DND-41 (cell line): ENCODE measurements around the gene TMC2.
"Not testable (repeated sequence)": the region's sequence is repeated elsewhere in the genome, so short reads cannot be mapped to it uniquely, and the experiment has no call there.

Experiments
- ATAC-seq: fragments of 200-7000 bp; cut with Tn5 transposase; 3 replicates; pipeline ENCODE4 v1.9.1; 2021; ENCODE audit warnings: low read depth; ENCODE audit not compliant: insufficient read depth
- DNase-seq: peaks from one replicate; pipeline ENCODE4 v3.0.0-alpha.2; 2020
- H2AFZ ChIP-seq: 2 replicates; pipeline ENCODE4 v1.6.0; 2012; ENCODE audit warnings: low read depth, low read length
- H3K27ac ChIP-seq: 2 replicates; pipeline ENCODE4 v1.5.1; 2012; ENCODE audit warnings: low read length, inconsistent platforms
- H3K27me3 ChIP-seq: fragments of 200-600 bp; sonication (generic); 2 replicates; pipeline ENCODE4 v1.6.0; 2012; ENCODE audit warnings: low read length, mild to moderate bottlenecking, inconsistent platforms; ENCODE audit not compliant: insufficient read depth, poor library complexity
- H3K36me3 ChIP-seq: 2 replicates; pipeline ENCODE4 v1.5.1; 2012; ENCODE audit warnings: low read length, inconsistent platforms; ENCODE audit not compliant: insufficient read depth
- H3K4me1 ChIP-seq: 2 replicates; pipeline ENCODE4 v1.5.1; 2012; ENCODE audit warnings: mild to moderate bottlenecking, low read length; ENCODE audit not compliant: insufficient read depth
- H3K4me2 ChIP-seq: 2 replicates; pipeline ENCODE4 v1.6.0; 2012; ENCODE audit warnings: mild to moderate bottlenecking, moderate library complexity, low read length, inconsistent platforms; ENCODE audit not compliant: insufficient read depth
- H3K4me3 ChIP-seq, 2 experiments: fragments of 200-600 bp in 1 of 2; shearing (Covaris generic) in 1 of 2; 2 replicates each; pipeline ENCODE4 v1.5.1; 2012 to 2016; ENCODE audit warnings: inconsistent platforms in 2 of 2, low read length in 2 of 2, mild to moderate bottlenecking in 2 of 2, low read depth in 1 of 2, moderate library complexity in 1 of 2
- H3K79me2 ChIP-seq: 2 replicates; pipeline ENCODE4 v1.6.0; 2012; ENCODE audit warnings: low read length, inconsistent platforms; ENCODE audit not compliant: insufficient read depth
- H3K9ac ChIP-seq: 2 replicates; pipeline ENCODE4 v1.6.0; 2012; ENCODE audit warnings: low read depth, mild to moderate bottlenecking, inconsistent platforms, low read length, moderate library complexity
- H3K9me3 ChIP-seq: 2 replicates; pipeline ENCODE4 v1.5.1; 2012; ENCODE audit warnings: low read length, moderate library complexity, mild to moderate bottlenecking, inconsistent platforms; ENCODE audit not compliant: insufficient read depth, severe bottlenecking
- H4K20me1 ChIP-seq: 2 replicates; pipeline ENCODE4 v1.6.0; 2012; ENCODE audit warnings: low read length; ENCODE audit not compliant: insufficient read depth
- CTCF ChIP-seq: IDR thresholded peaks from 2 replicates; pipeline ENCODE4 v1.5.1; 2012; ENCODE audit warnings: borderline replicate concordance, low read length, moderate library complexity, mild to moderate bottlenecking; ENCODE audit not compliant: poor library complexity, severe bottlenecking; ENCODE audit errors: extremely low read depth
- EZH2 ChIP-seq: IDR thresholded peaks from 3 replicates; pipeline ENCODE4 v1.6.1; 2012; ENCODE audit warnings: borderline replicate concordance, low read depth, mild to moderate bottlenecking, moderate library complexity, low read length, inconsistent platforms; ENCODE audit not compliant: severe bottlenecking

TMC2 gene

GRCh38 chr20:2536560-2536986 is at the start of gene TMC2:
TMC2 (plus strand) TSS chr20:2536573; CDS start chr20:2536622, 49 bp downstream.
- Histone ChIP-seq H3K4me3 (no peak within 1 kb of the TSS), H3K4me1 (no peaks in the 10 kb centered on the region), H4K20me1 (no peaks in the 10 kb centered on the region), H3K27ac (no peak within 1 kb of the TSS), H3K4me2 (no peak within 1 kb of the TSS), H3K27me3 (peaks cover 56% of the 10 kb centered on the region), H2AFZ (no peak within 1 kb of the TSS), H3K9ac (no peak within 1 kb of the TSS), H3K79me2 (no peaks in the 10 kb centered on the region), H3K9me3 (no peaks in the 10 kb centered on the region), H3K36me3 (no peaks in the 10 kb centered on the region)
- no peak for TF ChIP-seq EZH2
- no peak for TF ChIP-seq CTCF
- no peak for ATAC-seq
- DNase-seq = no peak

- not testable (repeated sequence) for H4K20me1 ChIP-seq, H3K9me3 ChIP-seq, DNase-seq, H2AFZ ChIP-seq, H3K4me2 ChIP-seq, H3K4me1 ChIP-seq, H3K9ac ChIP-seq, H3K27me3 ChIP-seq, ATAC-seq, H3K27ac ChIP-seq, H3K4me3 ChIP-seq
- Histone ChIP-seq H3K79me2 (peaks cover 15% of the 10 kb centered on the region), H3K36me3 (peaks cover 21% of the 10 kb centered on the region)
Measured at GRCh38 chr20:2502808-2503384, 33.5 kb upstream of the TMC2 start.

- not testable (repeated sequence) for DNase-seq, H3K27me3 ChIP-seq, H3K4me2 ChIP-seq, H3K27ac ChIP-seq, ATAC-seq, H3K4me3 ChIP-seq, H4K20me1 ChIP-seq, H3K9me3 ChIP-seq, H3K9ac ChIP-seq, H2AFZ ChIP-seq
- peaks cover 25% of the 10 kb centered on the region for H3K79me2 ChIP-seq
- H3K4me1 ChIP-seq = peaks cover 19% of the 10 kb centered on the region
- H3K36me3 ChIP-seq = peaks cover 10% of the 10 kb centered on the region
Measured at GRCh38 chr20:2504803-2505202, 31.6 kb upstream of the TMC2 start.

GRCh38 chr20:2506426-2506825 is 29.9 kb upstream of the TMC2 start:
- H3K27ac ChIP-seq, H3K4me2 ChIP-seq, H2AFZ ChIP-seq, ATAC-seq, H4K20me1 ChIP-seq, H3K9me3 ChIP-seq, H3K9ac ChIP-seq, H3K36me3 ChIP-seq, H3K4me3 ChIP-seq, H3K27me3 ChIP-seq, DNase-seq: not testable (repeated sequence)
- peaks cover 23% of the 10 kb centered on the region for H3K4me1 ChIP-seq
- peaks cover 19% of the 10 kb centered on the region for H3K79me2 ChIP-seq

GRCh38 chr20:2507464-2507863 is 28.9 kb upstream of the TMC2 start:
- no peak for ATAC-seq
- Histone ChIP-seq H2AFZ (no peak overlapping the region), H3K9ac (peak overlapping the region; percentile 79), H4K20me1 (no peaks in the 10 kb centered on the region), H3K9me3 (no peaks in the 10 kb centered on the region), H3K4me1 (peaks cover 23% of the 10 kb centered on the region), H3K79me2 (peaks cover 19% of the 10 kb centered on the region), H3K36me3 (no peaks in the 10 kb centered on the region), H3K4me3 (peak overlapping the region in 1 of 2 experiments; percentile 89; a peak in 1 of 4 replicates), H3K27me3 (no peaks in the 10 kb centered on the region), H3K27ac (no peak overlapping the region), H3K4me2 (peak overlapping the region; percentile 96)
- no peak for DNase-seq
- TF ChIP-seq CTCF (no peak), EZH2 (no peak)
